GM19193 (cell line): ENCODE data around the gene ROPN1B.
"Not testable (repeated sequence)": the region's sequence is repeated elsewhere in the genome, so short reads cannot be mapped to it uniquely, and the experiment has no call there.

Experiments
- POLR2A ChIP-seq: IDR thresholded peaks from 4 replicates; pipeline ENCODE4 v1.6.1; 2011; ENCODE audit not compliant: insufficient read depth, insufficient read length; ENCODE audit errors: extremely low read depth

ROPN1B gene

DNA sequence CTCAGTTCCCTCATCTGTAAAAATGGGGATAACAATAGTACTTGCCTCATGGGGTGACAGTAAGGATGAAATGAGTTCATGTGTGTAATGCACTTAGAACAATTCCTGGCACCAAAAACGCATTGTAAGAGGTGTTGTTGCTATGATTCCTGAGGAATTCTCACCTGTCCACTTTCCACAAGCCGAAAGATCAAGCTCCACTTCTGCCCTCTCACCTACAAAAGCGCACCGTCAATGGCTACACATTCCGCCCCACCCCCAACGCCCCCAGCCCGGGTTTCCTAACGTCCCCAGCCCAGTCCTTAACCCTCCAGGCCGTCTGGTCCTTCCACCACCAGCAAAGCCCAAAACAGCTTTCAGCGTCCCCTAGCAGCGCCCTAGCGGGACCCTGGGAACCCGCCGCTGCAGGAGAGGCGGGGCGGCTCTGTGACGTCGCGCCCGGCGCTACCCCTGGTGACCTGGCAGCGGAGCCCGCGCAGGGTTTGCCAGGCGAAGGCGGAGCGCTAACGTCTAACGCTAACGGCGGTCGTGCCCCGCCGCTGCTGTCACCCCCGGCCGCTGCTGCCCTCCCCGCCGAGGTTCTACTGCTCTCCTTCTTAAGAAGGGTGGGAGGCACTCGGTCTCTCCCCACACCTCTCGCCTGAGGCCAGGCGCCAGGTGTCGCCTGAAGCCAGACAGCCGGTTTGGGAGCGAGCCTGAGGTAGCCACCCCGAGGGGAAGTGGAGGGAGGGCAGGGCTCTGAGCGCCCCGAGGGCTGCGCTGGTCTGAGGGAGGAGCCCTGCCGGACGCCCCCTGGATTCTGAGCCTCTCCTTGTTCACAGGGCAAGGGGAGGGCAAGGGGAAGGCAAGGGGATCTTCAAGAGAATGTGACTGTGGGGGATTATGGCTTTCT lies at the start of gene ROPN1B:
Gene ROPN1B, plus strand, starts transcription at position 478 of the 892 bp plus-strand sequence. CDS start 2,877 bp downstream, outside the sequence.
- not testable (repeated sequence) for TF ChIP-seq POLR2A

DNA sequence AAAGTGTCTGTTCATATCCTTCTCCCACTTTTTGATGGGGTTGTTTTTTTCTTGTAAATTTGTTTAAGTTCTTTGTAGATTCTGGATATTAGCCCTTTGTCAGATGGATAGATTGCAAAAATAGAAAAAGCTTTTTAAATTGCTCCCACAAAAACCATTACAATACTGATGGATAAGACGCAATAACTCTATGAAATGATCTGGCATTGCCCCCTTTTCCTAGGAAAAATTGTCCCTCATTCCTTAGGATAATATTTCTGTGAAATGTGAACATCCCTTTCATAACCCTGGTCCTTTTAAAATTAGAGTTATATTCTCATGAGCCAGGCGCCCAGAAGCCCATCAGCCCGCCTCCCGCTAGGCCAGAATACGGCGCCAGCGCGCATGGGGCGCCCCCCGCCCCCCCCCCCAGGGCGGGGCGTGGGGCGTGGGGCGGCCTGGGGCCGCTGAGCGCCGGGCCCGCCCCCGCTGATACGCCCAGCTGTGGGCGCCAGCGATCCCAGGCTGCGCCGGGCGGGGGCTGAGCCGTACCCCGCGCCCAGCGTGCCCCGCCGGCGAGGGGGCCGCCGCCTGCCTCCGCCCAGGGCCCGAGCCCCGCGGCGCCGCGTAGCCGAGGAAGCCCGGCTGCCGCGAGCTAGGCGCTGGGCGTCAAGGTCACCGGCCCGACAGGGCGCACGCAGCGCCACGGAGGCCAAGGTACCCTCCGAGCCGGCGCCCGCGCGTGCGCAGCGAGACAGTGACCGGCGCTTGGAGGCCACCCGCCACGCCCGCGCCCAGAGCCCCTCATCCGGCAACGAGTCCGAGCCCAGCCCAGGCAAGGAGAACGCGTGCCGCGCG lies 11.1 kb upstream of the ROPN1B start:
- no peak for TF ChIP-seq POLR2A

DNA sequence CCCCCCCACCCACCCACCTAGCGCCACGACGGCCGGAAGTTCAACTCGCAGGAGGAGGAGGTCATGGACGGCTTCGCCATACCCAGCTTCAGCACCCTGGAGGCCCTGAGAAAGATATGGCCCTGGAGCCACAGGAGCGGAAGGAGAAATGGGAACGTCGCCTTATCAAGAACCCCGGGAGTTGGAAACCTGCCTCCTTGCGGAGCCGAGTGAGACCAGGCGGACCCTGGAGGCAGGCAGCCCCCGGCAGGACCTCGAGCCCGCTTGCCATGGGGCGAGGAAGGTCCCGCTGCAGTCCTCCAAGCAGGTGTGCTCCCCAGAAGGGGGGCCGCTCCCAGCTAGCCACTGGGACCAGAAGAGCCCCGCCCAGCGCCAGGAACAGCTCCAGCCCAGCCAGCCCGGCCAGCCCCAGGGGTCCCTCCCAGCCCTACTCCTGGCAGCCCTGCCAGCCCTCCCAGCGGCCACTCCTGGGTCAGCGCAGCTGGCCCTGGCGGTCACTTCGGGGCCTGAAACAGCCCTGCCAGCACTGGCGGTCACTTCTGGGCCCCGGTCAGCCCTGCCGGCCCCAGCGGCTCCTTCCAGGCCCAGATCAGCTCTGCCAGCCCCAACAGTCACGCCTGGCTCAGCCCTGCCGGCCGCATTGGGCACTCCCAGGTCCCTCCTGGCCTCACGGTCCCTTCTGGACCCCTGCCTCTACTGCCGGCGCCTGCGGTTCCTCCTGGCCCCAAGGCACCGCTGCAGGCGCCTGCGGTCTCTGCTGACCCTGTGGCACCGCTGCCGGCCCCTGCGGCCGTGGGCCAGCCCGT lies 10.3 kb upstream of the ROPN1B start:
- no peak for TF ChIP-seq POLR2A

DNA sequence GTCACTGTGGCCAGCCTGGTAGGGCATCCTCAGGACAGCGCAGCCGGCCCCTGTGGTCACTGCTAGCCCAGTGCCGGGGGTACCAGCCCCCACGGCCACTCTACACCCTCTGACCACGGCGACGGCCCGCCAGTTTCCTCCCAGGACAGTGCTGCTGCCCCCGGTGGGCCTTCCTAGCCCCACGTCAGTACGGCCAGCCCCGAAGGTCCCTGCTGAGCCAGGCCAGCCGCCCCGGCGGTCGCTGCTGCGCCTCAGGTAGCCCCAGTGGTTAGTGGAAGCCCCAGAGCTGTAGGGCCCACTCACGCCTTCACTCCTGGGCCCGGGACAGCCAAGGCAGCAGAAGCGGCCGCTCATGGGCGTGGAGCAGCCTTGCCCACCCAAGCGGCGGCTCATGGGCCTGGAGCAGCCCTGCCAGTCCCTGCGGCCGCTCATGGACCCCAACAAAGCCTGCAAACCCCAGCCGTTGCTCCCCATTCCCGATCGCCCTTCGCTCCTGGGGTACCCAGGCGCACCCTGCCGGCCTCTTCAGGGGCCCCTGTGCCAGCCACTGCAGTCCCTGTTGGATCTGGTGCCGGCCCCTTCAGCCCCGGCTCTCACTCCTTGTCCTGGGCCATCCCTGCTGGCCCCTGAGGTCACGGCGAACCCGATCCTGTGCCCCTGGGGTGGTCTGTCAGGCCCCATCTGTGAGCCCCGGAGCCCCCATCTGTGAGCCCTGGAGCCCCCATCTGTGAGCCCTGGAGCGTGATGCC lies 9.5 kb upstream of the ROPN1B start:
- no peak for TF ChIP-seq POLR2A

- no peak for TF ChIP-seq POLR2A
These were observed 8.9 kb upstream of the ROPN1B start for GRCh38 chr3:125960066-125960424.

GRCh38 chr3:125960456-125961288 lies 8.3 kb upstream of the ROPN1B start:
- TF ChIP-seq POLR2A = no peak

DNA sequence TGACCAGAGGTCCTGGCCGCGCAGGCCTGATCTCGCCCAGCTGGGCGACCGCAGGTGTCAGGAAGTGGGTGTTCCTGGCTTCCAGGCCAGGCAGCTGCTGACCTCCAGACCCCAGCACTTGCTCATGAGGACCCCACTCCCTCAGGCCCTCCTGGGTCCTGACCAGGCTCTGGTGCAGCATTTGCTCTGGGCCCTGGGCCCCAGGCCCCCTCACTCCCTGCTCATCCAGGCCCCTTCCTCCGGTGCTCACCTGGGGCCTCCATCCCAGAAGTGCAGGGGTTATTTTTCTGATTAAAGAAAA lies 7.7 kb upstream of the ROPN1B start:
- TF ChIP-seq POLR2A = no peak

DNA sequence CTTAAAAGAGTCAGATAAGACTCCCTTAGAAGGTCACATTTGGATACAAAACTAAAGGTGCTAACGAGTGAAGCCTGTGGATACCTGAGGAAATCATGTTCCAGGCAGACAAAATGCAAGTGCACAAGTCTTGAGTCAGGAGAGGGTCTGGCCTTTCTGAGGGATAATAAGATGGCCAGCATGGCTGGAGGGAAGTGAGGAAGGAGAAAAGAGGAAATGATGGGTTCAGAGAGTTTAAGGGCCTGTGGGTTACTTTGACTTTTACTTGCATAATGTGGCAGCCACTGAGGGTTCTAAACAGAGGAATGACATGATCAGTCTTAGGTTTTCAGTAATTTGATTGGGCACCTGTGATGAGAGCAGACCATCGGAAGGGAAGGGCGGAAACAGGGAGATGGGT lies 3.5 kb upstream of the ROPN1B start:
- TF ChIP-seq POLR2A = no peak

GRCh38 chr3:125967156-125967555 lies 1.8 kb upstream of the ROPN1B start:
- TF ChIP-seq POLR2A = no peak

GRCh38 chr3:125990253-125990970 lies 21.4 kb downstream of the ROPN1B start:
- peak; percentile 75 for TF ChIP-seq POLR2A

DNA sequence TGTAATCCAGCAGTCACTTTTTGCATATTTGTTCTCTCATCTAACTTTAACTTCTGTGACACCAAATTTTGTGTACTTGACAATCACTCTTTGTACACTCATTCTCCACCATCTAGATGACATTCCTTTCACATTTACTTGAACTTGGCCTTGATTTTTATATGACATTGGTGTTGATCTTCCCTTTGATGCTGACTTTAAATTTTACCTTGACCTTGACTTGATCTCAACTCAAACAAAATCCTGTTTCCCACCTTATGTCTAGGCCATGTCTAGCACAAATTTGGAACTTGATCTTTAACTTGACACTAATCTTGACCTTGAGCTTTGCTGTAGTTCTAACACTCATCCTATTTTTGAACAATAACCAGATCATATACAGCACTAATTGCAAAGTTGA lies 33.2 kb downstream of the ROPN1B start:
- TF ChIP-seq POLR2A = no peak

DNA sequence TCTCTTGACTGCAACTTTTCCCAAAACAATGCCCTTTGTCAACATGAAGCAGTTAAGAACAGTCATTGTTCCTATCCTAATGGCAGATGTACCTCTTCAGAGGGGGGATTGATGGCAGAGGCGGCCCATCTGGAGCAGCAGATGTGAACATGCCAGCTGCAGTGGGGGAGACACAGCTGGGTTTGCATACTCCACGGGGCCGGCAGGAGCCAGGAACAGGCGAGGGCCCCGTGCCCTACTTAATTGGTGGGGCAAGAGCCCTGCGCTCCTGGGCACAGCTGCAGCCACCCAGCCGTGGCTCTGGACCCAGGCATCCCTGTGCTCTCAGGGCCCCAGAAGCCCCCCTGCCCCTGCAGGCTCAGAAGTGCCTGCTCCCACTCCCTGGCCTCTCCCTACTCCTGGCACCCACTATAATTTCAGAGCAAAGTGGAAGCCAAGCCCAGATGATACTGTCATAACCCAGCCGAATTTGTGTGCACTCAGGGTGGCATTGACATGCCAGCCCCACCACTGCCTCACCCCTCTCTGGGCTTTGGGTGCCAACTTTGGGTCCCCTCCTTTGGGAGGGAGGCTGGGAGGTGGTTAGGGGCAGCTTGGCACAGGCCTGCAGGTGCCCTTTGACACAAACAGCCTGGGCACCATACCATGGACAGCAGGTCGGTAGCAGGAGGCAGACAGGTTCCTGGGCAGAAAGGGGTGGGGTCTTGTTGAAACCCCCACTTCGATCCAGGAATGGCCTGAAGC lies 34.6 kb downstream of the ROPN1B start:
- TF ChIP-seq POLR2A = no peak
